NCI-H82 (cell line): ENCODE measurements around the gene RIN1.
"Not testable (repeated sequence)": the region's sequence is repeated elsewhere in the genome, so short reads cannot be mapped to it uniquely, and the experiment has no call there.

Source experiments
- DNase-seq: peaks from one replicate; lab custom pipeline; 2025; lab: John Stamatoyannopoulos, UW

The RIN1 gene, protein sequence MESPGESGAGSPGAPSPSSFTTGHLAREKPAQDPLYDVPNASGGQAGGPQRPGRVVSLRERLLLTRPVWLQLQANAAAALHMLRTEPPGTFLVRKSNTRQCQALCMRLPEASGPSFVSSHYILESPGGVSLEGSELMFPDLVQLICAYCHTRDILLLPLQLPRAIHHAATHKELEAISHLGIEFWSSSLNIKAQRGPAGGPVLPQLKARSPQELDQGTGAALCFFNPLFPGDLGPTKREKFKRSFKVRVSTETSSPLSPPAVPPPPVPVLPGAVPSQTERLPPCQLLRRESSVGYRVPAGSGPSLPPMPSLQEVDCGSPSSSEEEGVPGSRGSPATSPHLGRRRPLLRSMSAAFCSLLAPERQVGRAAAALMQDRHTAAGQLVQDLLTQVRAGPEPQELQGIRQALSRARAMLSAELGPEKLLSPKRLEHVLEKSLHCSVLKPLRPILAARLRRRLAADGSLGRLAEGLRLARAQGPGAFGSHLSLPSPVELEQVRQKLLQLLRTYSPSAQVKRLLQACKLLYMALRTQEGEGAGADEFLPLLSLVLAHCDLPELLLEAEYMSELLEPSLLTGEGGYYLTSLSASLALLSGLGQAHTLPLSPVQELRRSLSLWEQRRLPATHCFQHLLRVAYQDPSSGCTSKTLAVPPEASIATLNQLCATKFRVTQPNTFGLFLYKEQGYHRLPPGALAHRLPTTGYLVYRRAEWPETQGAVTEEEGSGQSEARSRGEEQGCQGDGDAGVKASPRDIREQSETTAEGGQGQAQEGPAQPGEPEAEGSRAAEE

DNA sequence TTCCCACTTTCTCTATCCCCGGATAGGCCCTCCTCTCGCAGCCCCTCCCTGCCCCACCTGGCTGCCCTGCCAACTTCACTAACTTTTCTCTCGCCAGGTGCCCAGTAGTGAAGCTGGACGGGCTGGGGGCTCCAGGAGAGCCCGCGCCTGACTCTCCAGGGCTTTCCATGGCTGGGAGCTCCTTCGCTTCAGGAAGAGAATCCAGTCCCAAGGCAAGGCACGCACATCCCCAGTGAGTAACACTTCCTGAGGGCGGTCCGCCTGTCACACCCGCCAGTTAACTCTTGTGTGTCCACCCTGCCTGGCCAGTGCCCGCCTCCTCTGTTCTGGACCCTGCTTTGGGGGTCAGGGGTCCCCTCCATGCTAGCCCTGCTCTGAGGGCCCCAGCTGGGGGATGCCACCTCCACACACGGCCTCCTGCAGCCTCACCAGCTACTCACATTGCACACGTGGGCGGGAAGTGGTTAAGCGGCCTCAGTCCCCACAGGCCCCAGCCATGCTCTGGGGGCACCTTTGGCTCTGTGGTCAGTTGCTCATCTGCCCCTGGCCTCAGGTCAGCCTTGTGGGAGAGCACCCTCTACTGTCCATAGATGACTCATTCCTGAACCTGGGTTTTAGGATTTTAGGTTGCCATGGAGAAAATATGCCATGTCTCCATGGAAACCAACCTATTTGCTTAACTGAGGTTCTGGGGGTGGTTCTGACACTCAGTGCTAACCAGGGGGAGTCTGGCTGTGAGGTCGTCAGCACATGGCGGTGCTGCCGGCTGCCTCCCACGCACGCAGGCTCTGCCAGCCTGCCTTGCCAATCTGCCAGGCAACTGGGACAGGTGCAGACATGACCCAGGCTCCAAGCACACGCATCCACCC is at the start of gene RIN1:
Gene RIN1 (minus strand): TSS at position 201 of the 869 bp plus-strand sequence. CDS start 32 bp downstream, at position 169.
- peak; percentile 19 for DNase-seq

DNA sequence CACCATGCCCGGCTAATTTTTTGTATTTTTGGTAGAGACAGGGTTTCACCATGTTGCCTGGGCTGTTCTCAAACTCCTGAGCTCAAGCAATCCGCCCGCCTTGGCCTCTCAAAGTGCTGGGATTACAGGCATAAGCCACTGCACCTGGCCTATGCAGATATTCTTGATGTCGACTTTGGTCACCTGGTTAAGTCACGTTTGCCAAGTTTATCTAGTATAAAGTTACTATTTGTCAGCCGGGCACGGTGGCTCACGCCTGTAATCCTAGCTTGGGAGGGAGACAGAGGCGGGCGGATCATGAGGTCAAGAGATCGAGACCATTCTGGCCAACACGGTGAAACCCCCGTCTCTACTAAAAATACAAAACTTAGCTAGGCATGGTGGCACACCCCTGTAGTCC is 48.1 kb upstream of the RIN1 start:
- DNase-seq: not testable (repeated sequence)

- DNase-seq: peak; percentile 54
Measured at GRCh38 chr11:66380264-66380663, 44.0 kb upstream of the RIN1 start.

- not testable (repeated sequence) for DNase-seq
Measured at GRCh38 chr11:66373690-66374287, 37.6 kb upstream of the RIN1 start.

- DNase-seq: peak; percentile 51
Measured at GRCh38 chr11:66373265-66373664, 37.0 kb upstream of the RIN1 start.

GRCh38 chr11:66371627-66372415 is 35.6 kb upstream of the RIN1 start, which contains the start of gene SLC29A2:
TSS of gene SLC29A2 (minus strand) at chr11:66371760. CDS start at chr11:66371591, 169 bp downstream.
- peak; percentile 96 for DNase-seq

DNA sequence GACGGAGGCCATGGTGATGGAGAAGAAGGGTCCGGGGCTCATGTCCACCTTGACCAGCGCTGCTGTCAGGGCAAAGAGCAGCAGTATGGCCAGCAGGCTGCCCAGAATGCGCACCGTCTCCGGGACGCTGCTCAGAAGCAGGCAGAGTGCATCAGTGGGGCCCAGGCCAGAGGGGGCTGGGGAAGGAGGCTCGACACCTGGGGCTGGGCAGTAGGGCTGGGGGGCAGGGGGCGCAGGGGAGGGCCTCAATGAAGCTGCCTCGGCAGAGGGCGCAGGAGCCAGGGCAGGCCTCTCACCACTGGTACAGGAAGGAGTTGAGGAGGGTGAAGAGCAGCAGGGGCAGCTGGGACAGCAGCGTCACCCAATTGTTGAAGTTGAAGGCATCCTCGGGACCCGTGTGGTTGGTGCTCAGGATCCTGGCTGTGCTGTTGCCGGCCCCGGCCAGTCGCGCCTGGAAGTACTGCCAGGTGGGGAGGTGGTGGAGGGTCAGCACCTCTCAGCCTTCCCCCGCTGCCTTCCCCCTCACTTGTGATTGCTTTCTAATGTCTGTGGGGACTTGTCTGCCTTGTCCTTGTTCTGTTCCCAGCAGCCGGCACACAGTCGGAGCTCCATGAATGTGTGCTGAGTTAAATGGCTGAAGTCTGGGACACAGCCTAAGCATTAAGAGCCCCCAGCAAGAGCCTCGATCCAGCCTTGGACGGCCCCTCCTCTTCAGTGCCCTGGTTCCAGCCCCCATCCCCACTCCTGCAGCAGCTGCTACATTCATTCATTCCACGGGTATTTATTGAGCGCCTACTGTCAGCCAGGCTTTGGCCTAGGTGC is 33.0 kb upstream of the RIN1 start:
- no peak for DNase-seq

DNA sequence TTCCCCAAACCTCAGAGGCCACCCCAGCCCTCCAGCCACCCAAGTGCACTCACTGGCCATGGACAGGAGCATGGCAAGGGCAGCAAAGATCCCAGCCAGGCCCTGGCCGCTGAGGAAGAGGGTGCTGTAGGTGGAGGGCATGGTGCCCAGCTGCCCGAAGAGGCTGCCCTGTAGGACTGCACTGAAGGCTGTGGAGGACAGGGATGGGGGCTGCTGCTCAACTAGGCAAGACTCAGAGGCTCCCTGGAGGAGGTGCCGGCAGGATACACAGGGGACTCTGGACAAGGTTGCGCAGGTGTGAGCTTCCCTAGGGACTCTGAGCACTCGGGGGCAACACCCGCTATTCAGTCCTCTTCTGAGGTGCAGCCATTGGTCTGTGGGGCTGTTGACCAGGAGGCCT is 32.2 kb upstream of the RIN1 start:
- no peak for DNase-seq

GRCh38 chr11:66367561-66368312 is 31.5 kb upstream of the RIN1 start:
- DNase-seq: no peak

DNA sequence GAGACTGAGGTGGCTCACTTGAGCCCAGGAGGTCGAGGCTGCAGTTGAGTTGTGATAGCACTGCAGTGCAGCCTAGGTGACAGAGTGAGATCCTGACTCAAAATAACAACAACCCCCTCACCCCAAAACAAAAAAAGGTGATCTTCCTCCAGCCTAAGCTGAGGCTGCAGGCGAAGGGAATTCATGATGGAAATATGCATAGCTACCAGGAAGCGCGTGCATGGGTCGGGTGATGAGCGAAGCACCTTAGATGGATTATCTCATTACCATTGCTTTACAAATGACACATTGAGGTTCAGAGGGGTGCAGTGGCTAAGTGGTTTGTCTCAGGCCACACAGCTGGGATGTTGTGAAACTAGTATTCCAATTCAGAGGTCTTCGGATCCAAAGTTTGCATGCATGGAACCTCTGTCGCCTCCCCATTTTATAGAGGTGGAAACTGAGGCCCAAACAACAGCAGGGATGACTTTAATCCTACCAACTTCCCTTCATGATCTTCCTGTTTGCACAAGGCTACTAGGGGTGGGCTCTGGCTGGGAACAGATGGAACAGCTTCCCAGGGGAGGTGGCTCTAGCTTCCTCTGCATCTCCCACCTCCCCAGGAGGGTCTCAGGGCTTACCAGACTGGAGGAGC is 30.7 kb upstream of the RIN1 start:
- DNase-seq: no peak

- no peak for DNase-seq
Measured at GRCh38 chr11:66365711-66366619, 29.7 kb upstream of the RIN1 start.

DNA sequence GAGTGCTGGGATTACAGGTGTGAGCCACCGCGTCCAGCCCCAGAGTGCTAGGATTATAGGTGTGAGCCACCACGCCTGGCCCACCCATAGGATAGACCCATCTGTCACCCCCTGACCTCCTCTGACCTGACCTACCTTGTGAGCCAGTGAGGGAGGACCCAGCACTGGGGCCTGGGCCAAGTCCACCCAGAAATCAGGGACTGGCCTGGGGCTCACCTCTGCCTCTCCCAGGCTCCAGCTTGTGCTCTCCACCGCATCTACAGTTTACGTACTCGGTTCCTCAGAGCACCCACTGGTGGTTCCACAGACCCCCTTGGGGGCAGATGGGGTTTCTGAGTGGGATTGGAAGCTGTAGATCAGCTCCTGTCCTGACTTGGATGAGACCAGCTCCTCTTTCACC is 28.9 kb upstream of the RIN1 start:
- DNase-seq: no peak

GRCh38 chr11:66363805-66364535 is 27.7 kb upstream of the RIN1 start:
- DNase-seq: peak; percentile 72

- no peak for DNase-seq
Measured at GRCh38 chr11:66363187-66363601, 27.0 kb upstream of the RIN1 start.

- no peak for DNase-seq
Measured at GRCh38 chr11:66362481-66363147, 26.4 kb upstream of the RIN1 start.

DNA sequence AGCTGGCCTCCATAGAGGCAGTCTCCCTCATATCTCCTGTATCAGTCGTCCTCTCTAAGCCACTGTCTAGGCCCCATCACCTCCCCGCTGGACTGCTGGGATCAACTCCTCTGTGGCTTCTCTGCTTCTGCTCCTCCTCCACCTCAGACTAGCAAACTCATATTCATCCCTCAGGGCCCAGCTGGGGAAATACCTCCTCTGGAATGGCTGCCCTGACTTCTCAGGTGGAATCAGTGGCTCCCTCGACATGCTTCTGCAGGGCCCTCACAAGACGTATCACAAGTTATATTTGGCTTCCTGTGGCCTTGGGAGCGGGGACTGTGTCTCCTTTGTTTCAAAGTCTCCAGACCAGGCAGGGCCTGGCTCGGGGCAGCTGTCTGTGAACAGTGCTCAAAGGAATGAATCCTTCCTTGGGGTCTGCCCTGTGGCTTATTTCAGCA is 25.3 kb upstream of the RIN1 start:
- no peak for DNase-seq
